Suprapubic skin (tissue), 4 donors: ENCODE results near the gene GCLC.

Experiments used
- POLR2A ChIP-seq, 2 donors: fragments of 450-650 bp; IDR thresholded peaks; one replicate each; pipeline ENCODE4 v1.6.1; 2017; ENCODE audit warnings: antibody characterized with exemption in 2 of 2, mild to moderate bottlenecking in 2 of 2, moderate library complexity in 2 of 2
- POLR2AphosphoS5 ChIP-seq, 3 donors: sonication (generic); formaldehyde crosslinking; IDR thresholded peaks; one replicate each; pipeline ENCODE4 v1.6.1; 2017; ENCODE audit warnings: antibody characterized with exemption in 3 of 3
- TF ChIP-seq, protein P1 (sequence below), 2 donors: fragments of 200-600 bp in 1 of 2; fragments of 450-650 bp in 1 of 2; sonication (generic) in 1 of 2; IDR thresholded peaks; one replicate each; pipeline ENCODE4 v1.5.1; 2016 to 2019; ENCODE audit warnings: antibody characterized with exemption in 2 of 2, mild to moderate bottlenecking in 1 of 2, moderate library complexity in 1 of 2

DNA sequence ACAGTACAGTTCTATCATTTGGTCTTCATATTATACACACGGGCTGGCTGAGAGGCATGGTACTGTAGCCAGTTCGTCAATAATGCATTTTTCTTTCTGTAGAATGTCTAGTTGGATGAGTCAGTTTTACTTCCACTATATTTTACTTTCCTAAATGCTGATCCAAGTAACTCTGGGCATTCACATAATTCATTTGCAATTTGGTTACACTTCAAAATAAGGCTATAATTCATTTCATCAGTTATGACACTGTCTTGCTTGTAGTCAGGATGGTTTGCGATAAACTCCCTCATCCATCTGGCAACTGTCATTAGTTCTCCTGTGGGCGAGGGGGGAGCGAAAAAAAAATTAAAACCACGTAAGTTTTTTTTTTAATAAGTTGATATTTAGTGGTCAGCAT lies 46.3 kb downstream of the GCLC start:
- TF ChIP-seq, protein P1, sequence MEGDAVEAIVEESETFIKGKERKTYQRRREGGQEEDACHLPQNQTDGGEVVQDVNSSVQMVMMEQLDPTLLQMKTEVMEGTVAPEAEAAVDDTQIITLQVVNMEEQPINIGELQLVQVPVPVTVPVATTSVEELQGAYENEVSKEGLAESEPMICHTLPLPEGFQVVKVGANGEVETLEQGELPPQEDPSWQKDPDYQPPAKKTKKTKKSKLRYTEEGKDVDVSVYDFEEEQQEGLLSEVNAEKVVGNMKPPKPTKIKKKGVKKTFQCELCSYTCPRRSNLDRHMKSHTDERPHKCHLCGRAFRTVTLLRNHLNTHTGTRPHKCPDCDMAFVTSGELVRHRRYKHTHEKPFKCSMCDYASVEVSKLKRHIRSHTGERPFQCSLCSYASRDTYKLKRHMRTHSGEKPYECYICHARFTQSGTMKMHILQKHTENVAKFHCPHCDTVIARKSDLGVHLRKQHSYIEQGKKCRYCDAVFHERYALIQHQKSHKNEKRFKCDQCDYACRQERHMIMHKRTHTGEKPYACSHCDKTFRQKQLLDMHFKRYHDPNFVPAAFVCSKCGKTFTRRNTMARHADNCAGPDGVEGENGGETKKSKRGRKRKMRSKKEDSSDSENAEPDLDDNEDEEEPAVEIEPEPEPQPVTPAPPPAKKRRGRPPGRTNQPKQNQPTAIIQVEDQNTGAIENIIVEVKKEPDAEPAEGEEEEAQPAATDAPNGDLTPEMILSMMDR (IDR thresholded peaks at IDR 0.05) = no peak
- no peak for TF ChIP-seq POLR2A (IDR thresholded peaks at IDR 0.05)
- TF ChIP-seq POLR2AphosphoS5 (IDR thresholded peaks at IDR 0.05) = no peak
